ENCODE results near the gene TGFBI. TPM values are rescaled to one million over a fixed set of nuclear protein-coding genes. Genes with fewer than 3 reads are reported as not detected.
A peak's percentile ranks its signal among the peaks of the same experiment; 100 is the strongest.

TGFBI gene
- total and polyA plus RNA-seq, 2 donors from 2014 or later = 36.4 to 78.5 TPM

DNA sequence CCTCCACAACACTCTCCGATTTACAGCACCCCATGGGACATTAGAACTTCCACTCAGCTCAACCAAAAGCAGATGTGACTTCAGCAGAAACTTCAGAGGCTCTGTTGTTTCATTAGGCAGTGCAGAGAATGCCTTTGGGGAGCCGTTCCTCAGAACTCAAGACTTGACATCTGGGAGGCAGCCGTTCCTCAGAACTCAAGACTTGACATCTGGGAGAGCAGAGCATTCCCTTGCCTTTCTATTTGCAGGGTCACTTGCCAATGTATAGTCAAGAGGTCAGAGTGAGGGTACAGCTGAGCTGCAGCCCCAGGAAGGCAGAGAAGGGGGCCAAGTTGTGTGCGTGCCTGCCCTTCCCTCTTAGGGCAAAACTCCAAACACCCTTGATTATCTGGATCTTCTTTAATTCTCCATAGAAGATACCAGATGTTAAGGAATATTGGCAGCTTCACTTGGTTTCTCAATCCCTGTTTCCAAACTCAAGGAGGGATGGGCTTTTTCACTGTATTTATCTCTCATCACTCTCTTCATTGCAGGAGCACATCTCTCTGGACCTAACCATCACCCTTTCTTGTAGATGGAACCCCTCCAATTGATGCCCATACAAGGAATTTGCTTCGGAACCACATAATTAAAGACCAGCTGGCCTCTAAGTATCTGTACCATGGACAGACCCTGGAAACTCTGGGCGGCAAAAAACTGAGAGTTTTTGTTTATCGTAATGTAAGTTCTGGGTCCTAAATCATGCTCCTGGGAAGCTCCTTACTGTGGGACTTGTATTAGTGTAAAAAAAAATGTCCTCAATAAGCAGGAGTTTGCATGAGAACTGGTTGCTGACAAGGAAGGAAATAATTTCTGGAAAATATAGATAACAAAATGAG, 25.6 kb downstream of the TGFBI start:
- intact Hi-C loops (cut with DNase I) = no loop called here
- no peak overlapping the region for H3K9ac ChIP-seq (ENCODE audit: low read length in 3 of 3)
- peak overlapping the region in 1 of 2 donors; percentile 20 for H3K27ac ChIP-seq (ENCODE audit: low read depth in 2 of 2, low read length in 2 of 2)
- no peak for FAIRE-seq
- no peaks in the 10 kb centered on the region for H3K27me3 ChIP-seq (ENCODE audit: control insufficient read depth, insufficient read depth, low read length)
- no peak overlapping the region for H3K4me3 ChIP-seq (ENCODE audit: low read length in 3 of 3)
- DNase-seq = peak in 2 of 5 donors; percentile 27 to 73
- peaks cover 4 to 8% (median 6%) of the 10 kb centered on the region in 3 donors for H3K4me1 ChIP-seq (ENCODE audit: control insufficient read depth in 2 of 3, insufficient read depth in 2 of 3, low read depth in 1 of 3, low read length in 3 of 3)
- H3K9me3 ChIP-seq (ENCODE audit: control insufficient read depth in 2 of 3, insufficient read depth in 1 of 3, low read length in 3 of 3) = no peaks in the 10 kb centered on the region
- H3K36me3 ChIP-seq (ENCODE audit: control insufficient read depth in 2 of 3, insufficient read depth in 3 of 3, low read length in 3 of 3) = no peaks in the 10 kb centered on the region
- no peak for TF ChIP-seq CTCF (IDR thresholded peaks at IDR 0.05; ENCODE audit: borderline replicate concordance, extremely low read depth, insufficient read depth)

DNA sequence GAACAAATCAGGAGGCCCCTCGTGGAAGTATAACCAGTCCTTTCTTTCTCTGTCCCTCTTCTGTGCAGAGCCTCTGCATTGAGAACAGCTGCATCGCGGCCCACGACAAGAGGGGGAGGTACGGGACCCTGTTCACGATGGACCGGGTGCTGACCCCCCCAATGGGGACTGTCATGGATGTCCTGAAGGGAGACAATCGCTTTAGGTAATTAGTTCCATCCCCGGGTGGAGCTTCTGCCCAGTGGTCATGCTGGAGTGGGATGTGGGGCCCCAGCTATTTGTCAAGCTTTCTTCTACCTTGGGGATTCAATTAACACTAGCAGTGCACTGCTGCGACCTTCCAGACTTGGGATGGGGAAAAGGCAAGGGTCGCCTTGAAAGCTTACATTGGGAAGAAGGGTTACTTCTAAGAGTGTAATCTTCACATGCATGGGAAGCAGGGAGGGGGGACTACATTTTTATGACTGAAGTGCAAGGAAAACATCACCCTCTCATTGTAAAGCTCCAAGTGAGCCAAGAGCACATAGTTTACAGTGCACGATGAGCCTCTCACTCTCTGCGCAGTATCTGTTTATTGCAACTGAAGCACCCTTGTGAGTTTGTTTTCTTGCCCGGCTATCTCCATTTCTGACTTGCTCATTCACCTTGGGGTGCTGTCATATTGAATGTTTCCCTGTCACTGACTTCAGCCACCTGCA, 27.0 kb downstream of the TGFBI start:
- no peaks in the 10 kb centered on the region for H3K9me3 ChIP-seq (ENCODE audit: control insufficient read depth in 2 of 3, insufficient read depth in 1 of 3, low read length in 3 of 3)
- DNase-seq (no peak), FAIRE-seq (no peak)
- no peak overlapping the region for H3K27ac ChIP-seq (ENCODE audit: low read depth in 2 of 2, low read length in 2 of 2)
- no peak overlapping the region for H3K9ac ChIP-seq (ENCODE audit: low read length in 3 of 3)
- H3K27me3 ChIP-seq (ENCODE audit: control insufficient read depth, insufficient read depth, low read length) = no peaks in the 10 kb centered on the region
- H3K4me3 ChIP-seq (ENCODE audit: low read length in 3 of 3) = no peak overlapping the region
- intact Hi-C loops (cut with DNase I) = no loop called here
- H3K36me3 ChIP-seq (ENCODE audit: control insufficient read depth in 2 of 3, insufficient read depth in 3 of 3, low read length in 3 of 3) = no peaks in the 10 kb centered on the region
- no peak for TF ChIP-seq CTCF (IDR thresholded peaks at IDR 0.05; ENCODE audit: borderline replicate concordance, extremely low read depth, insufficient read depth)
- H3K4me1 ChIP-seq (ENCODE audit: control insufficient read depth in 2 of 3, insufficient read depth in 2 of 3, low read depth in 1 of 3, low read length in 3 of 3) = peaks cover 4 to 8% (median 6%) of the 10 kb centered on the region in 3 donors

DNA sequence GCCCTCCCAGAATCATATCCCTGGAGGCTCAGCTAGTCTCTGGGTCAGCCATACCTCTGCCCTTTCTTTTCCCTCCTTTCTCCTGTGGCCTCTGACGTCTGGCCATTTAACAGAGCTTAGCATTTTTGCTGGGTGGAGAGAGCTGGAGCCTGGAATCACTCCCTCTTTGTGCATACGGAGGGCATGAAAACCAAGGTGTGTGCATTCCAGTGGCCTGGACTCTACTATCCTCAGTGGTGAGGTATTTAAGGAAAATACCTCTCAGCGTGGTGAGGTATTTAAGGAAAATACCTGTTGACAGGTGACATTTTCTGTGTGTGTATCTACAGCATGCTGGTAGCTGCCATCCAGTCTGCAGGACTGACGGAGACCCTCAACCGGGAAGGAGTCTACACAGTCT, 27.5 kb downstream of the TGFBI start:
- H3K4me3 ChIP-seq (ENCODE audit: low read length in 3 of 3) = no peak overlapping the region
- peaks cover 4 to 8% (median 6%) of the 10 kb centered on the region in 3 donors for H3K4me1 ChIP-seq (ENCODE audit: control insufficient read depth in 2 of 3, insufficient read depth in 2 of 3, low read depth in 1 of 3, low read length in 3 of 3)
- H3K27me3 ChIP-seq (ENCODE audit: control insufficient read depth, insufficient read depth, low read length) = no peaks in the 10 kb centered on the region
- DNase-seq (no peak), FAIRE-seq (no peak)
- no peaks in the 10 kb centered on the region for H3K36me3 ChIP-seq (ENCODE audit: control insufficient read depth in 2 of 3, insufficient read depth in 3 of 3, low read length in 3 of 3)
- no peaks in the 10 kb centered on the region for H3K9me3 ChIP-seq (ENCODE audit: control insufficient read depth in 2 of 3, insufficient read depth in 1 of 3, low read length in 3 of 3)
- no peak overlapping the region for H3K27ac ChIP-seq (ENCODE audit: low read depth in 2 of 2, low read length in 2 of 2)
- intact Hi-C loops (cut with DNase I) = no loop called here
- TF ChIP-seq CTCF (IDR thresholded peaks at IDR 0.05; ENCODE audit: borderline replicate concordance, extremely low read depth, insufficient read depth) = no peak
- H3K9ac ChIP-seq (ENCODE audit: low read length in 3 of 3) = no peak overlapping the region
